ENCODE data around the gene SULT4A1.

GRCh38 chr22:43783777-43784176 is 78.5 kb downstream of the SULT4A1 start:
- peak in 2 of 3 experiments; percentile 45 to 60; a peak in 4 of 6 replicates for TF ChIP-seq CTCF (IDR thresholded peaks at IDR 0.05 in 2 of 3, conservative IDR thresholded peaks at IDR 0.05 in 1 of 3; ENCODE audit: borderline replicate concordance in 1 of 3, insufficient read depth in 1 of 3, low read depth in 2 of 3, low read length in 2 of 3)
- no peak for TF ChIP-seq RAD21 (IDR thresholded peaks at IDR 0.05; ENCODE audit: low read depth)
- TF ChIP-seq POLR2AphosphoS5 (IDR thresholded peaks at IDR 0.05; ENCODE audit: low read depth, low read length) = no peak
- TF ChIP-seq SP1 (IDR thresholded peaks at IDR 0.05; ENCODE audit: low read depth) = no peak
- no peak for TF ChIP-seq POLR2A (IDR thresholded peaks at IDR 0.05; ENCODE audit: borderline replicate concordance, extremely low read depth, insufficient read depth, insufficient read length)
- no peak for TF ChIP-seq REST (IDR thresholded peaks at IDR 0.05; ENCODE audit: low read depth)
- TF ChIP-seq JUND (IDR thresholded peaks at IDR 0.05) = no peak
- no peak for TF ChIP-seq MAX (IDR thresholded peaks at IDR 0.05)
- no peak for TF ChIP-seq SIN3A (IDR thresholded peaks at IDR 0.05; ENCODE audit: low read depth)
- no peak for TF ChIP-seq TCF7L2 (IDR thresholded peaks at IDR 0.05; ENCODE audit: borderline replicate concordance, extremely low read depth, insufficient read depth, insufficient read length)

Measured in HCT116 (cell line).